Esophagus muscularis mucosa (tissue), 3 donors: ENCODE measurements around the gene PAM.

ENCODE experiments used
- POLR2A ChIP-seq: fragments of 450-650 bp; IDR thresholded peaks from one replicate; pipeline ENCODE4 v1.6.1; 2017; ENCODE audit warnings: antibody characterized with exemption, moderate library complexity, mild to moderate bottlenecking, low read depth
- TF ChIP-seq, protein P1 (sequence below), 3 experiments: fragments of 200-600 bp in 2 of 3; fragments of 450-650 bp in 1 of 3; sonication (generic) in 2 of 3; IDR thresholded peaks; one replicate each; pipeline ENCODE4 v1.5.1; 2017 to 2019; ENCODE audit warnings: antibody characterized with exemption in 3 of 3, mild to moderate bottlenecking in 2 of 3, moderate library complexity in 1 of 3

DNA sequence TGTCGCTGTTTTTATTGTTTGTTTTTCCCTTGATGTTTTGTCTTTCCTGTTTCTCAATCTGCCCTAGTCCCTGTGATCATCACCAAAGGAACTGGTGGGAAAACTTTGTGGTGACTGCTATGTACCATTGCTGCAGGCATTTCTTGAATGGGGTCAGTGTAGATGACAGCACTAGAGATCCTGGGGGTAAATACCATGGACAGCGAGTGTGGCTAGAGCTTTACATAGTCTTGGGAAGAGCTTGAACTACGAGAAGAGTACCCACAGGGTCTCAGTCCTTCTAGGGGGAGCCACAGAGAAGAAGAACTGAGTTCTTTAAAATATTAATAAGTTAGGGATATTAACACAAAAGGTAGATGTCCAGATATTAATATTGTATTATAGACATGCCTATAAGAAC, 138.8 kb downstream of the PAM start:
- TF ChIP-seq, protein P1, sequence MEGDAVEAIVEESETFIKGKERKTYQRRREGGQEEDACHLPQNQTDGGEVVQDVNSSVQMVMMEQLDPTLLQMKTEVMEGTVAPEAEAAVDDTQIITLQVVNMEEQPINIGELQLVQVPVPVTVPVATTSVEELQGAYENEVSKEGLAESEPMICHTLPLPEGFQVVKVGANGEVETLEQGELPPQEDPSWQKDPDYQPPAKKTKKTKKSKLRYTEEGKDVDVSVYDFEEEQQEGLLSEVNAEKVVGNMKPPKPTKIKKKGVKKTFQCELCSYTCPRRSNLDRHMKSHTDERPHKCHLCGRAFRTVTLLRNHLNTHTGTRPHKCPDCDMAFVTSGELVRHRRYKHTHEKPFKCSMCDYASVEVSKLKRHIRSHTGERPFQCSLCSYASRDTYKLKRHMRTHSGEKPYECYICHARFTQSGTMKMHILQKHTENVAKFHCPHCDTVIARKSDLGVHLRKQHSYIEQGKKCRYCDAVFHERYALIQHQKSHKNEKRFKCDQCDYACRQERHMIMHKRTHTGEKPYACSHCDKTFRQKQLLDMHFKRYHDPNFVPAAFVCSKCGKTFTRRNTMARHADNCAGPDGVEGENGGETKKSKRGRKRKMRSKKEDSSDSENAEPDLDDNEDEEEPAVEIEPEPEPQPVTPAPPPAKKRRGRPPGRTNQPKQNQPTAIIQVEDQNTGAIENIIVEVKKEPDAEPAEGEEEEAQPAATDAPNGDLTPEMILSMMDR (IDR thresholded peaks at IDR 0.05): no peak
- TF ChIP-seq POLR2A: no peak
